Activated CD4-positive, CD25-positive, alpha-beta regulatory T cell treated with anti-CD3 and anti-CD28 coated beads, Interleukin-2, amount 50 U/mL, for 16 hours (primary cell): ENCODE data around the gene SRRM2.

Source experiments
- DNase-seq: peaks from one replicate; pipeline ENCODE4 v3.0.0-alpha.2; 2020; ENCODE audit warnings: low read depth, low spot score

Gene SRRM2

GRCh38 chr16:2752035-2752849, at the start of gene SRRM2:
TSS of gene SRRM2 (plus strand) at chr16:2752638. CDS start at chr16:2756365, 3,727 bp downstream.
- DNase-seq = peak; percentile 90

GRCh38 chr16:2702871-2703745, 49.3 kb upstream of the SRRM2 start:
- DNase-seq = no peak

- DNase-seq = no peak
Observed at GRCh38 chr16:2704166-2704982, 48.1 kb upstream of the SRRM2 start.

GRCh38 chr16:2704983-2705275, 47.5 kb upstream of the SRRM2 start:
- no peak for DNase-seq

- no peak for DNase-seq
Observed at GRCh38 chr16:2705351-2705750, 47.1 kb upstream of the SRRM2 start.

GRCh38 chr16:2706085-2706484, 46.4 kb upstream of the SRRM2 start:
- no peak for DNase-seq

GRCh38 chr16:2706611-2707311, 45.7 kb upstream of the SRRM2 start:
- DNase-seq = no peak

GRCh38 chr16:2707368-2708289, 44.8 kb upstream of the SRRM2 start:
- no peak for DNase-seq

GRCh38 chr16:2708290-2708639, 44.2 kb upstream of the SRRM2 start:
- no peak for DNase-seq

GRCh38 chr16:2708955-2709587, 43.4 kb upstream of the SRRM2 start:
- DNase-seq = no peak

- DNase-seq = no peak
Observed at GRCh38 chr16:2709588-2709984, 42.9 kb upstream of the SRRM2 start.

- DNase-seq = no peak
Observed at GRCh38 chr16:2710021-2710710, 42.3 kb upstream of the SRRM2 start.

- no peak for DNase-seq
Observed at GRCh38 chr16:2710711-2711231, 41.7 kb upstream of the SRRM2 start.

- DNase-seq = no peak
Observed at GRCh38 chr16:2711370-2712062, 40.9 kb upstream of the SRRM2 start.

GRCh38 chr16:2712063-2712441, 40.4 kb upstream of the SRRM2 start:
- DNase-seq = no peak

GRCh38 chr16:2712546-2712945, 39.9 kb upstream of the SRRM2 start:
- DNase-seq = no peak

- DNase-seq = no peak
Observed at GRCh38 chr16:2713523-2713922, 38.9 kb upstream of the SRRM2 start.

GRCh38 chr16:2713985-2714774, 38.3 kb upstream of the SRRM2 start:
- DNase-seq = no peak
